GM21381 (cell line): ENCODE results near the gene FCMR.
"Not testable (repeated sequence)": the region's sequence is repeated elsewhere in the genome, so short reads cannot be mapped to it uniquely, and the experiment has no call there.

Source experiments
- ATAC-seq: cut with Tn5 transposase; IDR thresholded peaks from one replicate; pipeline ENCODE4 v1.9.1; 2021; ENCODE audit warnings: mild to moderate bottlenecking, moderate library complexity; ENCODE audit not compliant: unreplicated experiment

The FCMR gene

DNA sequence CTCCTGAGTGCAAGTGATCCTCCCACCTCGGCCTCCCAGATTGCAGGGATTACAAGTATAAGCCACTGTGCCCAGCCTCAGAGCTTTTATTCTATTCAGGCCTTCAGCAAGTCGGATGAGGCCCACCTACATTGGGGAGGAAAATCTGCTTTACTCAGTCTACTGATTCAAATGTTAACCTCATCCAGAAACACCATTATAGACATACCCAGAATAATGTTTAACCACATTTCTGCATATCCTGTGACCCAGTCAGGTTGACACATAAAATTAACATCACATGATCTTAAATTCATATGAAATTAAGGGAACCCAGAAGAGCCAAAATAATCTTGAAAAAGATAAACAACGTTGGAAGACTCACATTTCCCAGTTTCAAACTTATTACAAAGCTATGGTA lies 41.4 kb downstream of the FCMR start:
- ATAC-seq = no peak

DNA sequence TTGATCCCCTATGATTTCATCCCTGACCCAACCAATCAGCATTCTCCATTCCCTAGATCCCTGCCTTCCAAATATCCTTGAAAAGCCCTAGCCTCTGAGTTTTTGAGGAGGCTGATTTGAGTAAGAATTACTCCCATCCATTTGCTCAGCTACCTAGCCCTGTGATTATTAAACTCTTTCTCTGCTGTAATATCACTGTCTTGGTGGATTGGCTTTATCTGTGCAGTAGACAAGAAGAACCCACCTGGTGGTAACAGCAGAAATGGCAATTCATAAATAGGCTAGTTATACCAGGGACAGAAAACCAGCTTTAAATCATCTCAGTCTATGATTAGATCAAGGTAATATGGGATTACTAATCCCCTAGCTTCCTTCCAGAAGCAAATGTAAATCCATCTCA lies 43.3 kb downstream of the FCMR start:
- ATAC-seq = no peak

DNA sequence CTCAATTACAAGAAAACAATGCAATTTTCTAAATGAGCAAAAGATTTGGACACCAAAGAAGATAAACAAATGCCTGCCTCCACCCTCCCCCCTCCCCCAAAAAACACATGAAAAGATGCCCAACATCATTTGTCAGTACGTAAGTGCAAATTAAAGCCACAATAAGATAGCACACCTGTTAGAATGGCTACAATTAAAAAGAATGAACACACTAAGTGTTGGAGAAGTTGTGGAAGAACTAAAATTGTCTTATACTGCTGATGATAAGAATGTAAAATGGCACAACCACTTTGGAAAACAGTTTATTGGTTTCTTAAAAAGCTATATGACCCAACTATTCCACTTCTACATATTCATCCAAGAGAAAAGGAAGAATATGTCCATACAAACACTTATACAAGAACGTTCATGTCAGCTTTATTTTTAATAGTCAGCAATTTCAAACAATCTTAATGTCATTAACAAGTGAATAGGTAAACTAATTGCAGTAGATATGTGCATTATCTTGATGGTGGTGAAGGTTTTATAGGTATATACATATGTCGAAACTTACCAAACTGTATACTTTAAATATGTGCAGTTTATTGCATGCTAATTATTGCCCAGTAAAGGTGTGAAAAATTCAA lies 45.9 kb downstream of the FCMR start:
- no peak for ATAC-seq

DNA sequence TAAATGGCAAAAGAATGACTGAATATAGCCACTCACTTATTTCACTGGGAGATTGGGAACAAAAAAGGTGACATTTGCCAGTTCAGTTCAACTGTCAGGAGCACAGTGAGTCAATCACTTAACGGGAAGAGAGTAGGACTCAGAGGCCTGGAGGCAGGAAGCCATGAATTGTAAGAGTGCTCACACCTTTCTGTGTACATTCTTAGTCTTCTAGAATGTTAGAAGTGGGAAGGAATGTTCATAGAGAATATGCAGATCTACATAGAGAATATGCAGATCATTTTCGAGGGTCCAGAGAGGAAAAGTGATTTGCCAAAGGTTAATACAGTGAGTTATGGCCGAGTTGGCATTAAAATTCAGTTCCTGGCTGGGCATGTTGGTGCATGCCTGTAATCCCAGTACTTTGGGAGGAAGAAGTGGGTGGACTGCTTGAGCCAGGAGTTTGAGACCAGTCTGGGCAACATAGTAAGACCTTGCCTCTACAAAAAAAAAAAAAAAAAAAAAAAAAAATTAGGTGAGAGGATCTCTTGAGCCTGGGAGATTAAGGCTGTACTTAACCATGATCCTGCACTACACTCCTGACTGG lies 48.0 kb downstream of the FCMR start:
- ATAC-seq = no peak

DNA sequence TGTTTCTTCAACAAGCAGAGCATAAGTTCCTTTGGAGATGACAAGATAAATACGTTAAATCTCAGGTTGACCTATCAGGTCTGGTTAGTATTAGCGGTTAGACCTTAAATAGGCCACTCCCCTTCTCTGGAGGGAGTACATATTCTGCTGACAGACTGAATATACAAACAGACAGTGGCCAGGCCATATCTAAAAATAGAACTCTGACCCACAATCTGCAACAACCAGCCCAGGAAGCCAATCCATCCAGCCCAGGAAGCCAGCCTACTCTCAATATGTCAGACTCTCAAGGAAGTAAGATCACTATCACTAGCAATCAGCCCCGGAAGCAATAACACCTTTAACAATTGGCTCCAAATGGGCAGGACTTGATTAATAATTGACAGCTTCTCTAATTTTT lies 49.6 kb downstream of the FCMR start:
- no peak for ATAC-seq

DNA sequence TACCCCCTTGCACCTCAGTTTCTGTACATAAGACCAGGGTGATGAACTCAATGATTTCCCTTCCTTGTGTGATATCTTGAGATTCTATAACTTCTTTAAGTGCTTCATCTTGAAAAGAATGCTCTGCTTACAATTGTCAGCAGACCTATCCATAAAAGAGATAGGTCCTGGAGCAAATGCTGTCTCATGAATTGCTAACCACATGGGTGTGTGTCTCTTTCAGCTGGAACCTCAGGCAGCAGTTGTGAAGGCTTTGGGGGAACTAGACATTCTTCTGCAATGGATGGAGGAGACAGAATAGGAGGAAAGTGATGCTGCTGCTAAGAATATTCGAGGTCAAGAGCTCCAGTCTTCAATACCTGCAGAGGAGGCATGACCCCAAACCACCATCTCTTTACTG lies 53.5 kb downstream of the FCMR start:
- no peak for ATAC-seq

DNA sequence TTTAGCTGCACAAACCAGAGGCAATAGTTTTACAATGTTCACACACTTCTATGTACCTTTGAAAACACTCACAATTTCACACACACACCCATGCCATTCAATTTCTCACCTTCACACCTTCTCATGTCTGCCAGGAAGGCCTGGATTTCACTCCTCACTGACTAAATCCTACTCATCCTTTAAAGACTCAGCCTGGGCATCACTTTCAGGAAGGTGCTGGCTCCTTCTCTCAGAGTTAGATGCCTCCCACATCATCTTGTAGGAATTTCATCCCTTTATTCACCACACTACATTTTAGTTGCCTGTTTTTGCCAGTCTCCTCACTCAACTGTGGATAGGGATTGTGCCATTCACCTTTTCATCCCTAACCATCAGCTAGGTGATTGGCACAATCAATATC lies 54.0 kb downstream of the FCMR start:
- ATAC-seq = no peak

DNA sequence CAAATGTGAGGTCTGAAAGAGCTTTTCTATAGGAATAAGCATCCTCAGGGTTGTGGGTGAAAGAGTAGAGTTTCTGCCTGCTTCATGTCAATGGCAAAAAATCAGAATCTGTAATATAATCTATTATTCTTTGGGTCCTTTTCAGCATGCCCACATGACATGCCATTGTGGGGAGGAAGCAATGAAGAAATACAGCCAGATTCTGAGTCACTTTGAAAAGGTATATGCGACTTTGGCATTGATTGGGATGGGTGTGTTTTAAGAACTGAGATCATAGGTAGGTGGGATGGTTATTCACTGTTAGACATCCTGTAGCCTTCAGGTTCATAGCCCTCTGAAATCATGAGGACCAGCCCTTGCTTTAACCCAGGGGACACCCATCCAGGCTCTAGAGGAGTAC lies 54.5 kb downstream of the FCMR start:
- no peak for ATAC-seq

DNA sequence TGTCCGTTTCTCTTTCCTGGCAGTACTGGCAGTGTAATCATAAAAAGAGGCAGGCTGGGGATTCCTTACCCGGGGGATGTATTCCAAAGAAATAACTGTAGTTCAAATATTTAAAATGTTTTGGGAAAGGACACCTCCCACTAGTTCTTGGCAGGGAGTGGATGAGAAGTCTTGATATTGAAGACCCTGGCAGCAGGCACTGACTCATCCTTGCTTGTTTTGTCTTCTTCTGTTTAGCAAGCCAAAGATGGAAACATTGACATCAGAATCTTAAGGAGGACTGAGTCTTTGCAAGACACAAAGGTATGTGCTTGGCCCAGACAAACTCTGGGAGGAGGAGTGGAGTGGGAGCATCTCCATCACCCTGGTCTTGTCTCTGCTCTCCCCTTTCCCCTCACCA lies 55.7 kb downstream of the FCMR start:
- ATAC-seq = no peak

DNA sequence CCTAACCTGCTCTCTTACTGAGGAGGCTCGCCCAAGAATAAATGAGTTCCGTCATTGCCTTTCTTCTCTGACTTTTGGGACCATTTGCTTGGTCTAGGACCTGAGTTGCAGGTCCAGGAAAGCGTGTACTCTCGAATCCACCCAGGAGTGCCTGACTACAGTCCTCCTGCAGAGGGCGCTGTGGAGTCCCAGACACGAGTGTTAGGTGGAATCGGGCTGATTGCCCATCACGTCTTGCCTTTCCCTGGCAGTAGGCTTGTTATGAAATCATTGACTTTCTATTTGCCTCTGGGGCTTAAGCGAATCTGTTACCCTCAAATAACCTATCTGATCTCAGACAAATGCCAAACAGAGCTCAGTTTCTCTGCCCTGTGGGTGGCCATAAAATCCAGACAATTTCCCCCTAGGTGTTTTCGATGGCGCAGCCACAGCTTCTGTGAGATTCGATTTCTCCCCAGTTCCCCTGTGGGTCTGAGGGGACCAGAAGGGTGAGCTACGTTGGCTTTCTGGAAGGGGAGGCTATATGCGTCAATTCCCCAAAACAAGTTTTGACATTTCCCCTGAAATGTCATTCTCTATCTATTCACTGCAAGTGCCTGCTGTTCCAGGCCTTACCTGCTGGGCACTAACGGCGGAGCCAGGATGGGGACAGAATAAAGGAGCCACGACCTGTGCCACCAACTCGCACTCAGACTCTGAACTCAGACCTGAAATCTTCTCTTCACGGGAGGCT lies 56.6 kb downstream of the FCMR start, which contains the start of gene IL20:
TSS of gene IL20 (plus strand) at position 685 of the 733 bp plus-strand sequence. CDS start 230 bp downstream, outside the sequence.
- no peak for ATAC-seq

DNA sequence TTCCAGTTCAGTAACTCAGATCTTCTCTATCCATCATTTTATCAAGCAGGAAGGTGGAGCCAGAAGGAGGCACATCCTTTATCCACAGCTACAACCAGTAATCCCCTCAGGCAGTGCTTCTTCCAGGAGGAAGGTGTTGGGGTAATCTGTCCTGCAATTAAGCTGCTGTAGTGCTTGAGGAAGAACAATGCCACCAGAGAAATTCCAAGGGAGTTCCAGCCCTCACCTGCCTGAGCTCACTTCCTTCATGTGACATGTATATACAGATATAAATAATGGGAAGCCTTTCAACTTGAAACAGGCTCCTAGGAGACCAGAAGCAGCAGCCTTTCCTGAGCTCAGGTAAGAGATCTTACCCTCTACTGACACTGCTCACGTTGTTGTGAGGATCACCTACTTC lies 58.5 kb downstream of the FCMR start:
- no peak for ATAC-seq

DNA sequence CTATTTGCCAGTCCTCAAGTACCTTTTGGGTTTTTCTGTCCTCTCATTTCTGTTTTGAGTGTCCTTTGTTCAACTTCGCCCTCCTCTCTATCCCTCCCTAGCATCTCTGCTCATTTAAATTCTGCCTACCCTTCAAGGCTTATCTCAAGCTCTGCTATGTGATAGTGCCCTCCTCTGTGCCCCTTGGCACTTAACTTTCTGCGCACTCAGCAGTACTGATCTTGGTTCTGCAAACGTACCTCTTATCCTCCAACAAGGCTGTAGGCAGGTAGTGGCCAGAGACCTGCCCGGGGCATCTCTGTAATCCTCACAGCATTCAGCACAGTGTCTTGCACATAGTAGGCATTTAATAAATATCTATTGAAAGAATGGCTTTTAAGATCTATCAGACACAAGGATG lies 61.6 kb downstream of the FCMR start:
- ATAC-seq = no peak

DNA sequence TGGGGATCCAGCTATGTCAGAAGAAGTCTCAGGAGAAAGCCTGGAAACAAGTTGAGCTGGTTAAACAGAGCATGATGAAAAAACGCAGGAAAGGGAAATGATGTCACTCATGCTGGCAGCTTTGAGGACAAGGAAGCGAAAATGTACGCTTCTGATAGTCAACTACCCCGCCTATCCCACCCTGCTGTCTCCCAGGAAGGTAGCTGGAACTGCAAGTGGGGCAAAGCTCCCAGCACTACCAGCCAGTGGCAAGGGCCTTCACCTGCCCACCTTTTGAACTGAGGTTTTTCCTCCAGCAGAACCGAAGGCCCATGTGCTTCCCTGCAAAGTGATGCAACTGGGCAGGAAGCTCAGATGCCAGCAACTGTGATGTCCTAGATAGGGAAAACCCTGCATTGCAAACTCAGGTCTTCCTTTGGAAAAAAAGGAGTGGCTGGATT lies 62.6 kb downstream of the FCMR start:
- no peak for ATAC-seq

DNA sequence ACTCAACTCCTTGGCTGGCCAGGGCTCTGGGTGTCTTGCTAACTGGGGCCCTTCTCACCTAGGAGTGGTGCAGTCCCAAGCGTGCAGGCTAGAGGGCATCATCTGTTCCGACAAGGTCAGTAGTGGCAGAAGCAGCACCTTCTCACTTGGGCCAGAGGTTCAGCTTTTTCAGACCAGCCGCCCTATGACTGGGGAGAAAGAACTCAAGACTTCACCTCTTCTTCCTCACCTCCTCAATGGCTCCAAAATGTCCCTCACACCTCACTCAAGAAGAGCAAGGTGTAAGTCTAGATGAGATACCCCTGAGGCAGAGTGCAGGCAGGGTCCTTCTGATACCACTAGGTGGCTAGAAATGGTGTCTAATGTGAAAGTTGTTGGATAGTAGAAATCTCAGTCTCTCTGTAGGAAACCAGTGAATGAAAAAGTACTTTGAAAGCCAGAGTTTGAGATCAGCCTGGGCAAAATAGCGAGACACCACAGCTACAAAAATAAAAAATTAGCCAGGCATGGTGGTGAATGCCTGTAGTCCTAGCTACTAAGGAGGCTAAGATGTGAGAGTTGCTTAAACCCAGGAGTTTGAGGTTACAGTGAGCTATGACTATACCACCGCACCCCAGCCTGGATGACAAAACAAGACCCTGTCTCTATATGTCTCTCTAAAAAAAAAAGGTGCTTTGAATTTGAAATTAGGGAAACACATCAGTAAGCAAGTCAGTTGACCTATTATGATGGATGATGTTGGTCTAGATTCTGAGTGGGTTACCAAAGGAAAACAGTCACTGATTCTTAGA lies 64.9 kb downstream of the FCMR start:
- ATAC-seq = no peak

DNA sequence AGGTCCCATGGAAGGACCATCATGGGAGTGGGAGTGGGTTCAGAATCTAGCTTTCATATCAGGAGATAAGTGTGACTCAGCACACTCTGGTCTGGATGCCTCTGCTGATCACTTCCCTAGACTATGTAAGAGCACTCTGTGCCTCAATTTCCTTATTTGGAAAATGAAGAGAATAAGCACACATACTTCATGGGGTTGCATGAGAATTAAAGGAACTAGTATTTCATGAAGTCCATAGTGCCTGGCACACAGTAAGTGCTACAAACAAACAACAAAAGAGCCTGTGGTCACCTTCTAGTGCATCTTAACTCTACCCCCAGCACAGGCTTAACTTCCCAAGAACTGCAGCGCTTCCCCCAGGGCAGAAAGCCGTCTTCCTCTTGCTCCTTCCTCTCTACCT lies 65.9 kb downstream of the FCMR start:
- ATAC-seq = no peak

DNA sequence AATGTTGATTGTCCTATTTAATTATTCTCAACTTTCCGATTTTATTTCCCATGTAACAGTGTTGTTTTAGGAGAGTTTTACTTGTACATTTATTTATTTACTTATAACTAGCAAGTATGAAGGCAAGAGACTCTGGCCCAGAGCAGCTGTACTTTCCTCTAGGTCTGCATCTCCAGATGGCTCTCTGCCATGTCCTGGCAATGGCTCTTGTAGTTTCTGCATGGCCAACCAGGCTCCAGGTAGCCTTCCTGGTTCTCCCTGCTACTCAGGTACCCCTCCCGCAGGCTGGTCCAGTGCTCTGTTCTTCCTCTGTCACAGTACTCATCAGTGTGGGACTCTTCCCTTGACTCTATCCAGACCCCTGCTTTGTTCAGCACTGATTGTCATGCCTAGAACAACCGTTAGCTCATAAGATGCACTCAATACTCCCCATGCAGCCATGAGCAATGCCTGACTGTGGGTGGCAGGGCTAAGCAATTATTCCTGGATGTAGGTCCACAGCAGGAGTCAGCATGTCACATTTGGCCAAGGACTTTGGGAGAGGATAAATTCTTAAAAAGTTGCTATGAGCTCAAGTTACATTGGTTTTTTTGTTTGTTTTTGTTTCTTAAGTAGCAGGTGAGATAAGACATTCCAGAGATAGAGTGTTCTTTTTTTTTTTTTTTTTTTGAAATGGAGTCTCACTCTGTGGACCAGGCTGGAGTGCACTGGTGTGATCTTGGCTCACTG lies 67.2 kb downstream of the FCMR start:
- ATAC-seq = no peak

DNA sequence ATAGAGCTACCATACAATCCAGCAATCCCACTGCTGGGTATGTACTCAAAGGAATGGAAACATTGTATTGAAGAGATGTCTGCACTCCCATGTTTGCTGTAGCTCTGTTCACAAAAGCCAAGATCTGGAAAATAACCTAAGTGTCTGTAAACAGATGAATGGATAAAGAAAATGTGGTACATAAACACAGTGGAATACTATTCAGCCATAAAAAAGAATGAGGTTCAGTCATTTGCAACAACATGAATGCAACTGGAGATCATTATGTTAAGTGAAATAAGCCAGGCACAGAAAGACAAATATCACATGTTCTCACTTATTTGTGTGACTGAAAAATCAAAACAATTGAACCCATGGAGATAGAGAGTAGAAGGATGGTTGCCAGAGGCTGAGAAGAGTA lies 68.0 kb downstream of the FCMR start:
- ATAC-seq = not testable (repeated sequence)
